ENCODE data around the gene TBC1D4. TPM values are rescaled to one million over a fixed set of nuclear protein-coding genes. Genes with fewer than 3 reads are reported as not detected.
"Not testable (repeated sequence)": the region's sequence is repeated elsewhere in the genome, so short reads cannot be mapped to it uniquely, and the experiment has no call there.

TBC1D4 gene
- total RNA-seq, 2 experiments from 2014 or later: 13.9 to 23.6 TPM

- CTCF ChIA-PET: interaction anchor here (2.9 kb wide), 1 partner anchor 8 kb away, joined by 11 read pairs; no protein-coding TSS in a partner anchor
- peak overlapping the region; percentile 59 for H3K4me3 Mint-ChIP-seq
- H3K36me3 Mint-ChIP-seq: peaks cover 9% of the 10 kb centered on the region
- ATAC-seq: peak; percentile 82
- peaks cover 53% of the 10 kb centered on the region for H3K4me1 Mint-ChIP-seq
- peak; percentile 53 for DNase-seq
- H3K9me3 Mint-ChIP-seq (ENCODE audit: low read depth): no peaks in the 10 kb centered on the region
- H3K27me3 Mint-ChIP-seq: no peaks in the 10 kb centered on the region
- H3K27ac Mint-ChIP-seq: peak overlapping the region; percentile 92
Measured at GRCh38 chr13:75318138-75318833, 163.7 kb downstream of the TBC1D4 start.

DNA sequence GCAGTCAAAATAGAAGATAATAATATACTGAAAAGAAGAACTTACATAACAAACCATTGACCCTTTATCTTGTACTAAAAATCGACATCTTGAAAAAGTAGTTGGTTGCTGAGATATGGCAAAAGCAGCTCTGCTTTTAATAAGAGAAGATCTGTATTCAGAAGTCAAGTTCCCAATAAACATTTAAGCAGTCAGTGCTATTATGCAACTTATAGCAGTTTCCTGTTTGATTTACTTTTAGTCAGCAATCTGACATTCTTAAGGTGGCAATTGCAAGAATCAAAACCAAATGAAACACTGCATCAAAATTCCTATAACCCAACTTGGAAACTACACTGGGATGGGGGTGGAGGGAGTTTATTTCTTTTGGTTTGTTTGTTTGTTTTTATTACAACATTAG lies 165.5 kb downstream of the TBC1D4 start:
- H3K4me1 Mint-ChIP-seq: peaks cover 51% of the 10 kb centered on the region
- no peak overlapping the region for H3K4me3 Mint-ChIP-seq
- no peak for DNase-seq
- peak overlapping the region; percentile 49 for H3K27ac Mint-ChIP-seq
- ATAC-seq: no peak
- H3K27me3 Mint-ChIP-seq: no peaks in the 10 kb centered on the region
- no peaks in the 10 kb centered on the region for H3K9me3 Mint-ChIP-seq (ENCODE audit: low read depth)
- CTCF ChIA-PET: interaction anchor here (1.1 to 2.9 kb wide), 3 partner anchors 10 to 56 kb away, joined by 3 to 11 read pairs (median 3); no protein-coding TSS in a partner anchor
- peaks cover 9% of the 10 kb centered on the region for H3K36me3 Mint-ChIP-seq

DNA sequence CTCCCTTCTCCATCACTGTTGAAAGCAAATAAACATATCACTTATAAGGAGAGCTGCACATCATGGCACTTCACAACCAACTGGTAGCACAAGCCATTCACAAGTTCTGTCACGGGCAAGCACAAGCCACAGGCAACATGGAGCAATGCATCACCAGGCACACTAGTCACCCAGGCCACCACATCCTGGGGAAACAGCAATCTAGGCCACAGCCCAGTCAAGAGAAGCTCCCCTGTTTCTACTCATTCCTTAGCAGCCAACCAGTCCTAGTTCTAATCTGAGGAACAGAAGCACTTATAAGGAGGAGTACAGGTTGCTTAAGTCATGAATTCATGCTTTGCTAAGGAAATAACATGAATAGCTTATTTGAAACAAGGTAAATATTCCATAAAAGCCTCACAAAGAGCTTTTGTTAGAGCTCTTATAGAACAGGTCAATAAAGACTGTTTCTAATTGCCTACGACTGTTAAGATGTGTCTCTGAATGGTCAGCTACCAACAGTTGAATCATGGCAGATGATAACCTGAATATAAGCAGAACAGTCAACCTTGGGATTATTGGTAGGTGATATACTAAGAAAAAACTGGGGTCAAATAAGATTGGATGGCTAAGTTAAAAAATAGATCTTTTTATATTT lies 169.0 kb downstream of the TBC1D4 start:
- no peak overlapping the region for H3K4me3 Mint-ChIP-seq
- DNase-seq (peak; percentile 85), ATAC-seq (peak; percentile 95)
- peaks cover 36% of the 10 kb centered on the region for H3K4me1 Mint-ChIP-seq
- H3K9me3 Mint-ChIP-seq (ENCODE audit: low read depth): peaks cover 2% of the 10 kb centered on the region
- H3K36me3 Mint-ChIP-seq: peaks cover 15% of the 10 kb centered on the region
- no peaks in the 10 kb centered on the region for H3K27me3 Mint-ChIP-seq
- H3K27ac Mint-ChIP-seq: peak overlapping the region; percentile 68
- CTCF ChIA-PET: interaction anchor here (0.6 to 2.4 kb wide), 4 partner anchors 14 to 94 kb away, joined by 3 to 8 read pairs (median 4); no protein-coding TSS in a partner anchor

- Mint-ChIP-seq H3K27ac (no peak overlapping the region), H3K4me3 (no peak overlapping the region), H3K36me3 (peaks cover 26% of the 10 kb centered on the region), H3K4me1 (peaks cover 18% of the 10 kb centered on the region), H3K9me3 (ENCODE audit: low read depth) (peaks cover 2% of the 10 kb centered on the region), H3K27me3 (no peaks in the 10 kb centered on the region)
- CTCF ChIA-PET: no interaction called here
- no peak for ATAC-seq
- no peak for DNase-seq
Measured at GRCh38 chr13:75309981-75310580, 171.9 kb downstream of the TBC1D4 start.

DNA sequence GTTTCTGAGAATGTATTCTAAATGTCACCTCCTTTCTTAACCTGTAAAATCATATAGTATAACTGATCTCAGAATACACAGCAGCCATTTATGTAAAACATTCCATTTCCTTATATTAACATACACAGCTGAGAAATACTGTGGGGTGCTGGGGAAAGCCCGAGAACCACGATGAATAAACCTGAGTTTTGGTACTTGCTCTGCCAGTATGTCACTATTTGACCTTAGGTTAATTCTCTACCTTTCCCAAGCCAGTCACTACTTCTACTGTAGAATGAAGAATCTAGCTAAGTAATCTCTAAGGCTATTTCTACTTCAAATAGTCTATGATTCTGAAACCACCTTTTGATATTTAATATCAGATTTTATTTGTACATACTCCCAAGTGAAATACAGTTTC lies 173.7 kb downstream of the TBC1D4 start:
- H3K9me3 Mint-ChIP-seq (ENCODE audit: low read depth): peaks cover 8% of the 10 kb centered on the region
- H3K4me3 Mint-ChIP-seq: no peak overlapping the region
- peaks cover 38% of the 10 kb centered on the region for H3K36me3 Mint-ChIP-seq
- H3K27me3 Mint-ChIP-seq: no peaks in the 10 kb centered on the region
- CTCF ChIA-PET: no interaction called here
- no peak overlapping the region for H3K27ac Mint-ChIP-seq
- ATAC-seq (no peak), DNase-seq (no peak)
- H3K4me1 Mint-ChIP-seq: peaks cover 13% of the 10 kb centered on the region

GRCh38 chr13:75307370-75307949 lies 174.5 kb downstream of the TBC1D4 start:
- peaks cover 8% of the 10 kb centered on the region for H3K9me3 Mint-ChIP-seq (ENCODE audit: low read depth)
- H3K4me3 Mint-ChIP-seq: no peak overlapping the region
- CTCF ChIA-PET: no interaction called here
- H3K27me3 Mint-ChIP-seq: no peaks in the 10 kb centered on the region
- H3K4me1 Mint-ChIP-seq: peaks cover 6% of the 10 kb centered on the region
- H3K27ac Mint-ChIP-seq: no peak overlapping the region
- H3K36me3 Mint-ChIP-seq: peaks cover 36% of the 10 kb centered on the region
- ATAC-seq (no peak), DNase-seq (no peak)

- H3K9me3 Mint-ChIP-seq (ENCODE audit: low read depth); DNase-seq; CTCF ChIA-PET; H3K4me1 Mint-ChIP-seq; H3K27ac Mint-ChIP-seq; ATAC-seq; H3K4me3 Mint-ChIP-seq; H3K27me3 Mint-ChIP-seq: not testable (repeated sequence)
- peaks cover 36% of the 10 kb centered on the region for H3K36me3 Mint-ChIP-seq
Measured at GRCh38 chr13:75306967-75307366, 175.0 kb downstream of the TBC1D4 start.

DNA sequence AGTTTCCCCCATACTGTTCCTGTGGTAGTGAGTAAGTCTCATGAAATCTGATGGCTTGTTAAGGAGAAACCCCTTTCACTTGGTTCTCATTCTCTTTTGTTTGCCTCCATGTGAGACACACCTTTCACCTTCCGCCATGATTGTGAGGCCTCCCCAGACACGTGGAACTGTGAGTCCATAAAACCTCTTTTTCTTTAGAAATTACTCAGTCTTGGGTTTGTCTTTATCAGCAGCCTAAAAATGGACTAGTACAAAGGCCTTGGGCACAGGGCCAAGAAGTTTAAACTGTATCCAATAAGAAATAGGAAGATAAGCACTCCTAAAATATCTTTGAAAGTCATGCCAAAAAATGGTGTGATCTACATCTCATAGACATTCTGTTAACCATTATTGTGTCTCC lies 176.9 kb downstream of the TBC1D4 start:
- DNase-seq: no peak
- H3K4me1 Mint-ChIP-seq: peaks cover 10% of the 10 kb centered on the region
- peaks cover 5% of the 10 kb centered on the region for H3K9me3 Mint-ChIP-seq (ENCODE audit: low read depth)
- ATAC-seq: no peak
- no peak overlapping the region for H3K4me3 Mint-ChIP-seq
- H3K27ac Mint-ChIP-seq: no peak overlapping the region
- H3K27me3 Mint-ChIP-seq: no peaks in the 10 kb centered on the region
- peaks cover 27% of the 10 kb centered on the region for H3K36me3 Mint-ChIP-seq
- CTCF ChIA-PET: no interaction called here

DNA sequence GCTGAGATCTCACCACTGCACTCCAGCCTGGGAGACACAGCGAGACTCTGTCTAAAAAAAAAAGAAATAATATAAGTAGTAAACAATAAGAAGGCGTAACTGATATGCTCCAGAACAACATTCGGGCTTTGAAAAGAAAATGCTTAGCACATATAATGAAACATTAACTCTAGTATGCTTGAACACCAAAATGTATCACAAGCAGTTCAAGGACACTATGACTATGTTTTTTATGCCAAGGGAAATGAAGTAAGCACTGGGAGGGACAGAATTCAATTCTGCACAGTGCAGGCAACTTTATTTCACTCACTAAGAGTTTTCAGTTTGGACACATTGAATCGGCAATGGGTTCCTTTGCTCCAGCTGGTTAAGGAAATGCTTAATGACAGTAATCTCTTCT lies 178.7 kb downstream of the TBC1D4 start:
- no peak for DNase-seq
- Mint-ChIP-seq H3K27me3 (no peaks in the 10 kb centered on the region), H3K9me3 (ENCODE audit: low read depth) (peaks cover 5% of the 10 kb centered on the region), H3K4me1 (peaks cover 10% of the 10 kb centered on the region), H3K36me3 (peaks cover 27% of the 10 kb centered on the region), H3K27ac (no peak overlapping the region), H3K4me3 (no peak overlapping the region)
- CTCF ChIA-PET: interaction anchor here (0.7 kb wide), 1 partner anchor 91 kb away, joined by 3 read pairs; no protein-coding TSS in a partner anchor
- no peak for ATAC-seq

- no peak for DNase-seq
- CTCF ChIA-PET: interaction anchor here (1.9 kb wide), 1 partner anchor 9 kb away, joined by 4 read pairs; no protein-coding TSS in a partner anchor
- no peak for ATAC-seq
- peaks cover 5% of the 10 kb centered on the region for H3K9me3 Mint-ChIP-seq (ENCODE audit: low read depth)
- no peak overlapping the region for H3K27ac Mint-ChIP-seq
- no peaks in the 10 kb centered on the region for H3K27me3 Mint-ChIP-seq
- peaks cover 26% of the 10 kb centered on the region for H3K36me3 Mint-ChIP-seq
- H3K4me3 Mint-ChIP-seq: no peak overlapping the region
- peaks cover 6% of the 10 kb centered on the region for H3K4me1 Mint-ChIP-seq
Measured at GRCh38 chr13:75302071-75302698, 179.8 kb downstream of the TBC1D4 start.

- Mint-ChIP-seq H3K27ac (peak overlapping the region; percentile 1), H3K4me1 (peaks cover 7% of the 10 kb centered on the region), H3K4me3 (no peak overlapping the region), H3K36me3 (peaks cover 19% of the 10 kb centered on the region), H3K9me3 (ENCODE audit: low read depth) (peaks cover 5% of the 10 kb centered on the region), H3K27me3 (no peaks in the 10 kb centered on the region)
- ATAC-seq (no peak), DNase-seq (no peak)
- CTCF ChIA-PET: no interaction called here
Measured at GRCh38 chr13:75299913-75300862, 181.8 kb downstream of the TBC1D4 start.

DNA sequence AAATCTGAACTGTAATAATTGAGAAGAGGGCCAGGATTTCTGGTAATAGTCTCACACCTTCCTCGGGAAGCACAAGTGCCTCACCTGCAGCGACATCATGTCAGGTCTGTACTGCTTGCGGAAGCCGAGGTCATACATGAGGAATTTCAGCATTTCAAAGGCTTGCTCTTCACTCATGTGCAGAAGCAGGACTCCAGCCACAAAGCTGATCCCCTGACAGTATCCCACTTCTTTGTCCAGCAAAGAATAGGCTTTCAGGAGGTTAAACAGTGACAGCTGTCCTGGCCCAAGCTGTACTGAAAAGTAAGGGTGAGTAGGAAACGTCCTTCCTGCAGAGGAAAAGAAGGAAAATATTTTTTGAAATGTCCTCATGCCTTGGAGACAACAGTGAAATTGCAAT lies 182.7 kb downstream of the TBC1D4 start:
- peaks cover 14% of the 10 kb centered on the region for H3K36me3 Mint-ChIP-seq

More for the DNA sequence above, 182.7 kb downstream of the TBC1D4 start:
- Mint-ChIP-seq H3K27me3 (no peaks in the 10 kb centered on the region), H3K9me3 (ENCODE audit: low read depth) (no peaks in the 10 kb centered on the region), H3K27ac (no peak overlapping the region), H3K4me3 (no peak overlapping the region), H3K4me1 (peaks cover 8% of the 10 kb centered on the region)
- no peak for ATAC-seq
- CTCF ChIA-PET: no interaction called here
- no peak for DNase-seq

Data from activated CD8-positive, alpha-beta memory T cell treated with anti-CD3 and anti-CD28 coated beads, Interleukin-2, amount 10 ng/mL, durations not matched to agents 7 days and 5 days (primary cell).